K562 (cell line): Measurements from ENCODE around the gene SLC9A7. TPM values are rescaled to one million over a fixed set of nuclear protein-coding genes. Genes with fewer than 3 reads are reported as not detected.

Source experiments
- ATAC-seq: fragments of 200-7000 bp; cut with Tn5 transposase; 3 replicates; pipeline ENCODE4 v1.9.1; 2020; ENCODE audit warnings: moderate library complexity
- BruUV-seq: library from RNA; stranded (reverse); fragments of 400-500 nt; replicated peaks from 2 replicates; lab custom pipeline; 2021; lab: Mats Ljungman, UMichigan
- CTCF ChIA-PET: fragments of 300-600 bp; formaldehyde crosslinking; extraction: SDS; loops from one replicate; lab custom pipeline; 2021; ENCODE audit warnings: low intra/inter-chr PET ratio; lab: Yijun Ruan, JAX
- POLR2A ChIA-PET: fragments of 300-600, 350-650 bp; sonication (Branson Sonifier 250); formaldehyde crosslinking; extraction: SDS; loops from one replicate; lab custom pipeline; 2021; ENCODE audit warnings: antibody characterized with exemption, inconsistent platforms; lab: Yijun Ruan, JAX
- DNase-seq, 4 experiments: peaks; one replicate each; pipeline versions ENCODE4 v3.0.0 to v3.0.0-alpha.2; 2011 to 2018; ENCODE audit warnings: low spot score in 3 of 4, mixed read lengths in 3 of 4; ENCODE audit errors: extremely low read depth in 1 of 4
- FAIRE-seq: peaks from 2 replicates; lab custom pipeline; 2011; peaks lifted over from hg19 to GRCh38; lab: Jason Lieb, UNC
- H2AFZ ChIP-seq: 2 replicates; pipeline ENCODE4 v1.6.0; 2011; ENCODE audit warnings: low read depth, low read length, control low read depth, inconsistent platforms
- H3K27ac ChIP-seq: fragments of 200-600 bp; 3 replicates; pipeline ENCODE4 v1.8.0; 2011; ENCODE audit warnings: low read depth, mild to moderate bottlenecking, control low read depth, inconsistent platforms, low read length, moderate library complexity, mixed read lengths; ENCODE audit errors: extremely low read depth
- H3K27me3 ChIP-seq, 2 experiments: fragments of 300-600 bp in 1 of 2; 2 replicates in 1 of 2; 3 replicates in 1 of 2; pipeline versions ENCODE4 v1.6.0 to v1.8.0; 2011; ENCODE audit warnings: inconsistent platforms in 2 of 2, low read length in 2 of 2, mild to moderate bottlenecking in 1 of 2, mixed read lengths in 1 of 2, moderate library complexity in 1 of 2; ENCODE audit not compliant: control insufficient read depth in 2 of 2, insufficient read depth in 2 of 2
- H3K36me3 ChIP-seq: fragments of 300-600 bp; 3 replicates; pipeline ENCODE4 v1.8.0; 2011; ENCODE audit warnings: mild to moderate bottlenecking, low read length, inconsistent platforms; ENCODE audit not compliant: control insufficient read depth, insufficient read depth
- H3K4me1 ChIP-seq, 2 experiments: fragments of 200-600 bp in 1 of 2; replicated peaks in 1 of 2; 2 replicates in 1 of 2; 3 replicates in 1 of 2; pipeline versions ENCODE4 v1.5.1 to v1.8.0; 2011; ENCODE audit warnings: inconsistent platforms in 2 of 2, low read length in 2 of 2, mild to moderate bottlenecking in 1 of 2, mixed read lengths in 1 of 2, moderate library complexity in 1 of 2; ENCODE audit not compliant: control insufficient read depth in 2 of 2, insufficient read depth in 2 of 2
- H3K4me2 ChIP-seq: 2 replicates; pipeline ENCODE4 v1.6.1; 2011; ENCODE audit warnings: low read length, control low read depth, inconsistent platforms, mixed read lengths; ENCODE audit not compliant: insufficient read depth
- H3K4me3 ChIP-seq: fragments of 200-600 bp; sonication (generic), shearing (Covaris generic); 2 replicates; pipeline ENCODE4 v1.5.1; 2016; ENCODE audit warnings: control low read depth, inconsistent platforms
- H3K79me2 ChIP-seq: fragments of 200-600 bp; 3 replicates; pipeline ENCODE4 v1.8.0; 2011; ENCODE audit warnings: low read length, inconsistent platforms; ENCODE audit not compliant: control insufficient read depth, insufficient read depth
- H3K9ac ChIP-seq, 2 experiments: 2 replicates each; pipeline versions ENCODE4 v1.6.0 to v1.6.1; 2011; ENCODE audit warnings: low read depth in 2 of 2, low read length in 2 of 2, control low read depth in 1 of 2, inconsistent platforms in 1 of 2, mild to moderate bottlenecking in 1 of 2, mixed read lengths in 1 of 2; ENCODE audit not compliant: insufficient read depth in 1 of 2
- H3K9me1 ChIP-seq: one replicate; pipeline ENCODE4 v1.6.0; 2011; ENCODE audit warnings: inconsistent platforms, mild to moderate bottlenecking, low read length, moderate library complexity; ENCODE audit not compliant: control insufficient read depth, insufficient read depth
- H3K9me3 ChIP-seq: replicated peaks from 2 replicates; pipeline ENCODE4 v1.5.1; 2011; ENCODE audit warnings: low read depth, low read length, inconsistent platforms; ENCODE audit not compliant: control insufficient read depth, insufficient read depth
- H4K20me1 ChIP-seq: replicated peaks from 2 replicates; pipeline ENCODE4 v1.6.1; 2011; ENCODE audit warnings: low read length, inconsistent platforms, mixed read lengths; ENCODE audit not compliant: control insufficient read depth, insufficient read depth
- CC2D1A ChIP-seq: fragments of 450-650 bp; IDR thresholded peaks from 2 replicates; pipeline ENCODE4 v1.6.1; 2017; ENCODE audit warnings: mild to moderate bottlenecking
- EHMT2 ChIP-seq: fragments of 450-650 bp; IDR thresholded peaks from 2 replicates; pipeline ENCODE4 v1.6.1; 2018; ENCODE audit warnings: antibody characterized with exemption
- TBP ChIP-seq: optimal IDR thresholded peaks from 2 replicates; pipeline ENCODE3; 2011; ENCODE audit warnings: low read depth, low read length, improper control_type of control experiment
- WGBS: fragments of 100-300 bp; shearing (Covaris generic); methylation state at CpG from one replicate; pipeline ENCODE4 v1.1.6; 2016; ENCODE audit warnings: low coverage, mixed read lengths; ENCODE audit not compliant: insufficient coverage; ENCODE audit errors: missing lambda C conversion rate; 5-methylcytosine and 5-hydroxymethylcytosine counted together
- in situ Hi-C: fragments of 300-500 bp; cut with MboI; formaldehyde crosslinking; loops from 4 replicates; pipeline ENCODE4 v1.15.0; 2018; ENCODE audit warnings: inconsistent platforms, mixed read lengths
- intact Hi-C: fragments of 100-400 bp; cut with micrococcal nuclease; formaldehyde crosslinking; loops from 2 replicates; pipeline ENCODE4 v1.14.2; 2022
- polyA plus RNA-seq, 8 experiments: library from polyadenylated mRNA; depleted of rRNA in 4 of 8; stranded (reverse) in 5 of 8; unstranded in 3 of 8; fragments of >200 nt; fragmentation: Nextera tagmentation in 2 of 8; fragmentation: Illumina TruSeq in 1 of 8; extraction: Ambion mirVana in 2 of 8; extraction: Trizol in 1 of 8; gene quantifications; 2 replicates each; pipeline versions ENCODE4 v1.2.1 to v1.2.3, GENCODE V29; 2011 to 2014; ENCODE audit warnings: inconsistent platforms in 1 of 8, missing spikeins in 1 of 8
- total RNA-seq, 7 experiments: library from RNA; depleted of rRNA in 6 of 7; stranded (reverse); fragments of >200 nt in 6 of 7; fragmentation: Illumina TruSeq in 2 of 7; extraction: Trizol in 2 of 7; gene quantifications; 2 replicates each; pipeline versions ENCODE4 v1.2.1 to v1.2.3, GENCODE V29; 2011 to 2021; ENCODE audit warnings: low replicate concordance in 1 of 7
- TF ChIP-seq, protein P1 (sequence below): fragments of 250-450 bp; sonication (Bioruptor Pico); IDR thresholded peaks from 2 replicates; pipeline ENCODE4 v1.6.1; 2021; ENCODE audit warnings: mild to moderate bottlenecking
- TF ChIP-seq, protein P2 (sequence below), 2 experiments: fragments of 450-650 bp; formaldehyde crosslinking in 1 of 2; IDR thresholded peaks; 2 replicates each; pipeline versions ENCODE4 v1.4.0 to v1.6.1; 2014 to 2020; ENCODE audit warnings: mild to moderate bottlenecking in 2 of 2, borderline replicate concordance in 1 of 2, low read depth in 1 of 2
- TF ChIP-seq, protein P3 (sequence below), 2 experiments: fragments of 200-800 bp in 1 of 2; sonication (Bioruptor generic) in 1 of 2; sonication (generic) in 1 of 2; formaldehyde crosslinking in 1 of 2; IDR thresholded peaks in 1 of 2; conservative IDR thresholded peaks in 1 of 2; 2 replicates each; pipeline versions ENCODE4 v1.5.0 to v1.6.1; 2016 to 2020; ENCODE audit warnings: missing compliant biosample characterization in 1 of 2, missing genetic modification characterization in 1 of 2, missing genetic modification reagents in 1 of 2

The SLC9A7 gene
- total and polyA plus RNA-seq, 9 of the 15 experiments (the other 6 are each of a cell fraction or from before 2014, with no cell fraction given): 0.04 to 0.13 (median 0.09) TPM; not detected in 5

DNA sequence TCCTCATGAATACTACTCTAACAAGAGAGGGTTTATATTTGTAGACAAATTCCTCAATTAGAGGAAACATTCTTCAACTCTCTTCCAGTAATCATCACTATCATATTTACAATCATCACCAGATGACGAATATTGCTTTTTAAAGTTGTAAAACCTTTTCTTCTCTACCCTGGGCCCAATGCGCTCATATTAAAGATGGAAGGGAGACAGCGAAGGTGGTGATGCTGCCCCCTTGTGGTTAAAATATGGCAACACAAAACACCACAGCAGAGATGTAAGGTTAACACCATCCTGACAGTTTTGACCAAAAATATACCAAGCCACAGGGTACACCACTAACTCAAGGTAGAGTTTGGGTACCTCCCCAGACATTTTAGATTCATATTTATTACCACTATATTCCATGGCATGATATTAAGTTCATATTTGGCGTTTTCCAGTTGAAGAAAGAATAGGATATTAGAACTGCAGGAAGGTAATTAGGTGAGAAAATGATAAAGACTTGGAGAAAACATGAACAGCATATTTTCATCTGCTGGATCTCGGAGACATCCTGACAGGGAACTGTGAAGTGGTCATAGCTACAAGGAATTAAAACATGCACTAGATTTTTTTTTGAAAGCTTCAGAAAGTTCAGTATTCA, 72.8 kb downstream of the SLC9A7 start:
- Histone ChIP-seq H3K4me3 (no peak overlapping the region), H4K20me1 (no peaks in the 10 kb centered on the region), H3K79me2 (no peaks in the 10 kb centered on the region), H2AFZ (no peak overlapping the region), H3K9ac (no peak overlapping the region), H3K9me1 (no peaks in the 10 kb centered on the region), H3K27ac (no peak overlapping the region), H3K36me3 (no peaks in the 10 kb centered on the region), H3K9me3 (no peaks in the 10 kb centered on the region), H3K4me1 (no peaks in the 10 kb centered on the region), H3K27me3 (no peaks in the 10 kb centered on the region), H3K4me2 (no peak overlapping the region)
- WGBS: 0% methylated on average over 5 of the region's 5 CpGs
- DNase-seq: peak; percentile 22 to 50 (median 40)
- POLR2A ChIA-PET: no interaction called here
- intact Hi-C loops: loop anchor here (5.0 kb wide), 2 partner anchors 139 to 304 kb away; partner anchors contain the start of gene ZNF674
- no TSS peak for BruUV-seq
- FAIRE-seq: no peak
- peak; percentile 84 for ATAC-seq
- in situ Hi-C loops: no loop called here
- CTCF ChIA-PET: no interaction called here
- TF ChIP-seq, protein P1, sequence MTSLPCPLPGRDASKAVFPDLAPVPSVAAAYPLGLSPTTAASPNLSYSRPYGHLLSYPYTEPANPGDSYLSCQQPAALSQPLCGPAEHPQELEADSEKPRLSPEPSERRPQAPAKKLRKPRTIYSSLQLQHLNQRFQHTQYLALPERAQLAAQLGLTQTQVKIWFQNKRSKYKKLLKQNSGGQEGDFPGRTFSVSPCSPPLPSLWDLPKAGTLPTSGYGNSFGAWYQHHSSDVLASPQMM (CRISPR knock-in tag): no peak
- TF ChIP-seq, protein P2, sequence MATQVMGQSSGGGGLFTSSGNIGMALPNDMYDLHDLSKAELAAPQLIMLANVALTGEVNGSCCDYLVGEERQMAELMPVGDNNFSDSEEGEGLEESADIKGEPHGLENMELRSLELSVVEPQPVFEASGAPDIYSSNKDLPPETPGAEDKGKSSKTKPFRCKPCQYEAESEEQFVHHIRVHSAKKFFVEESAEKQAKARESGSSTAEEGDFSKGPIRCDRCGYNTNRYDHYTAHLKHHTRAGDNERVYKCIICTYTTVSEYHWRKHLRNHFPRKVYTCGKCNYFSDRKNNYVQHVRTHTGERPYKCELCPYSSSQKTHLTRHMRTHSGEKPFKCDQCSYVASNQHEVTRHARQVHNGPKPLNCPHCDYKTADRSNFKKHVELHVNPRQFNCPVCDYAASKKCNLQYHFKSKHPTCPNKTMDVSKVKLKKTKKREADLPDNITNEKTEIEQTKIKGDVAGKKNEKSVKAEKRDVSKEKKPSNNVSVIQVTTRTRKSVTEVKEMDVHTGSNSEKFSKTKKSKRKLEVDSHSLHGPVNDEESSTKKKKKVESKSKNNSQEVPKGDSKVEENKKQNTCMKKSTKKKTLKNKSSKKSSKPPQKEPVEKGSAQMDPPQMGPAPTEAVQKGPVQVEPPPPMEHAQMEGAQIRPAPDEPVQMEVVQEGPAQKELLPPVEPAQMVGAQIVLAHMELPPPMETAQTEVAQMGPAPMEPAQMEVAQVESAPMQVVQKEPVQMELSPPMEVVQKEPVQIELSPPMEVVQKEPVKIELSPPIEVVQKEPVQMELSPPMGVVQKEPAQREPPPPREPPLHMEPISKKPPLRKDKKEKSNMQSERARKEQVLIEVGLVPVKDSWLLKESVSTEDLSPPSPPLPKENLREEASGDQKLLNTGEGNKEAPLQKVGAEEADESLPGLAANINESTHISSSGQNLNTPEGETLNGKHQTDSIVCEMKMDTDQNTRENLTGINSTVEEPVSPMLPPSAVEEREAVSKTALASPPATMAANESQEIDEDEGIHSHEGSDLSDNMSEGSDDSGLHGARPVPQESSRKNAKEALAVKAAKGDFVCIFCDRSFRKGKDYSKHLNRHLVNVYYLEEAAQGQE (IDR thresholded peaks at IDR 0.05; ENCODE audit: borderline replicate concordance): 0 out of 2 replicates have a peak, but pooled peaks have one; percentile 15
- TF ChIP-seq, protein P2 (CRISPR knock-in tag; IDR thresholded peaks at IDR 0.05; ENCODE audit: low read depth): no peak
- no peak for TF ChIP-seq EHMT2
- no peak for TF ChIP-seq CC2D1A
- TF ChIP-seq, protein P3, sequence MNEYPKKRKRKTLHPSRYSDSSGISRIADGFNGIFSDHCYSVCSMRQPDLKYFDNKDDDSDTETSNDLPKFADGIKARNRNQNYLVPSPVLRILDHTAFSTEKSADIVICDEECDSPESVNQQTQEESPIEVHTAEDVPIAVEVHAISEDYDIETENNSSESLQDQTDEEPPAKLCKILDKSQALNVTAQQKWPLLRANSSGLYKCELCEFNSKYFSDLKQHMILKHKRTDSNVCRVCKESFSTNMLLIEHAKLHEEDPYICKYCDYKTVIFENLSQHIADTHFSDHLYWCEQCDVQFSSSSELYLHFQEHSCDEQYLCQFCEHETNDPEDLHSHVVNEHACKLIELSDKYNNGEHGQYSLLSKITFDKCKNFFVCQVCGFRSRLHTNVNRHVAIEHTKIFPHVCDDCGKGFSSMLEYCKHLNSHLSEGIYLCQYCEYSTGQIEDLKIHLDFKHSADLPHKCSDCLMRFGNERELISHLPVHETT (CRISPR knock-in tag; conservative IDR thresholded peaks at IDR 0.05 in 1 of 2, IDR thresholded peaks at IDR 0.05 in 1 of 2): no peak
- TF ChIP-seq TBP: no peak
